ENCODE results near the gene POC1B.

POC1B gene

GRCh38 chr12:89539426-89540223 is 13.8 kb upstream of the POC1B start:
- TF ChIP-seq, protein P1, sequence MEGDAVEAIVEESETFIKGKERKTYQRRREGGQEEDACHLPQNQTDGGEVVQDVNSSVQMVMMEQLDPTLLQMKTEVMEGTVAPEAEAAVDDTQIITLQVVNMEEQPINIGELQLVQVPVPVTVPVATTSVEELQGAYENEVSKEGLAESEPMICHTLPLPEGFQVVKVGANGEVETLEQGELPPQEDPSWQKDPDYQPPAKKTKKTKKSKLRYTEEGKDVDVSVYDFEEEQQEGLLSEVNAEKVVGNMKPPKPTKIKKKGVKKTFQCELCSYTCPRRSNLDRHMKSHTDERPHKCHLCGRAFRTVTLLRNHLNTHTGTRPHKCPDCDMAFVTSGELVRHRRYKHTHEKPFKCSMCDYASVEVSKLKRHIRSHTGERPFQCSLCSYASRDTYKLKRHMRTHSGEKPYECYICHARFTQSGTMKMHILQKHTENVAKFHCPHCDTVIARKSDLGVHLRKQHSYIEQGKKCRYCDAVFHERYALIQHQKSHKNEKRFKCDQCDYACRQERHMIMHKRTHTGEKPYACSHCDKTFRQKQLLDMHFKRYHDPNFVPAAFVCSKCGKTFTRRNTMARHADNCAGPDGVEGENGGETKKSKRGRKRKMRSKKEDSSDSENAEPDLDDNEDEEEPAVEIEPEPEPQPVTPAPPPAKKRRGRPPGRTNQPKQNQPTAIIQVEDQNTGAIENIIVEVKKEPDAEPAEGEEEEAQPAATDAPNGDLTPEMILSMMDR (IDR thresholded peaks at IDR 0.05; ENCODE audit: insufficient read depth, missing control alignments) = no peak
- FAIRE-seq (peak; percentile 84), DNase-seq (ENCODE audit: insufficient read length, low spot score) (no peak)

GRCh38 chr12:89538897-89539296 is 13.1 kb upstream of the POC1B start:
- DNase-seq (ENCODE audit: insufficient read length, low spot score) = no peak
- TF ChIP-seq, protein P1 (IDR thresholded peaks at IDR 0.05; ENCODE audit: insufficient read depth, missing control alignments) = no peak
- peak; percentile 46 for FAIRE-seq

DNA sequence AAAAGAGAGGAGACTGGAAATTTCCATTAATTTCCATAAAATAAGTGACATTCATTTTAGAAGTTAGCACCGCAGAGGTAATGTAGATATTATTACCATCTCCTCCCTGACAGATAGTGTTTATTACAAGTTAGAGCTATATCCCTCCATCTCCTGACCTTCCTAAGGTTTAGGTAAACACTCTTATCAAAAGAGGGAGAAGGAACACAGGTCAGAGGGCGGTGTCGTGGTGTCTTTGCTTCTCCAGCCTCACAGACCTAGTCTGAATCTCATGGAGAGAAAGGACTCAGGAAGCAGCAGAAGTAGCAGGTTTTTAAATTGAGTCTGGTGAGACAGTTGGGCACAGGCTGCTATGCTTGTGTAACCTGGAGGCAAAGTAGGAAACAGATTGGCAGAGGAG is 11.5 kb upstream of the POC1B start:
- FAIRE-seq = no peak
- DNase-seq (ENCODE audit: insufficient read length, low spot score) = no peak
- TF ChIP-seq, protein P1 (IDR thresholded peaks at IDR 0.05; ENCODE audit: insufficient read depth, missing control alignments) = no peak

GRCh38 chr12:89529738-89530137 is 3.9 kb upstream of the POC1B start:
- TF ChIP-seq, protein P1 (IDR thresholded peaks at IDR 0.05; ENCODE audit: insufficient read depth, missing control alignments) = peak; percentile 86
- no peak for FAIRE-seq
- peak; percentile 30 for DNase-seq (ENCODE audit: insufficient read length, low spot score)

GRCh38 chr12:89528434-89528833 is 2.6 kb upstream of the POC1B start:
- TF ChIP-seq, protein P1 (IDR thresholded peaks at IDR 0.05; ENCODE audit: insufficient read depth, missing control alignments) = no peak
- FAIRE-seq = no peak
- DNase-seq (ENCODE audit: insufficient read length, low spot score) = no peak

- TF ChIP-seq, protein P1 (IDR thresholded peaks at IDR 0.05; ENCODE audit: insufficient read depth, missing control alignments) = no peak
- DNase-seq (ENCODE audit: insufficient read length, low spot score) (no peak), FAIRE-seq (no peak)
Measured at GRCh38 chr12:89525305-89525823, 483 bp downstream of the POC1B start.
